Ectodermal cell (in vitro differentiated cells): Measurements from ENCODE around the gene ROBO1.
A peak's percentile ranks its signal among the peaks of the same experiment; 100 is the strongest.
"Not testable (repeated sequence)": the region's sequence is repeated elsewhere in the genome, so short reads cannot be mapped to it uniquely, and the experiment has no call there.

Experiments
- H3K27ac ChIP-seq: 2 replicates; pipeline ENCODE4 v1.7.0; 2013; ENCODE audit warnings: mild to moderate bottlenecking, low read depth, low read length; ENCODE audit not compliant: insufficient read depth, poor library complexity, severe bottlenecking
- H3K27me3 ChIP-seq: 2 replicates; pipeline ENCODE4 v1.7.0; 2013; ENCODE audit warnings: mild to moderate bottlenecking, low read length; ENCODE audit not compliant: insufficient read depth, control insufficient read depth, poor library complexity, severe bottlenecking
- H3K36me3 ChIP-seq: one replicate; pipeline ENCODE4 v1.7.0; 2013; ENCODE audit warnings: low read length; ENCODE audit not compliant: control insufficient read depth, insufficient read depth
- H3K4me1 ChIP-seq: one replicate; pipeline ENCODE4 v1.7.0; 2013; ENCODE audit warnings: low read length; ENCODE audit not compliant: control insufficient read depth, insufficient read depth
- H3K4me3 ChIP-seq: 2 replicates; pipeline ENCODE4 v1.7.0; 2013; ENCODE audit warnings: low read depth, low read length, control low read depth; ENCODE audit not compliant: insufficient read depth
- H3K9me3 ChIP-seq: 2 replicates; pipeline ENCODE4 v1.7.0; 2013; ENCODE audit warnings: mild to moderate bottlenecking, low read length, moderate library complexity; ENCODE audit not compliant: control insufficient read depth
- WGBS, 2 experiments: methylation state at CpG; one replicate each; pipeline ENCODE4 v1.1.7; 2013; ENCODE audit warnings: missing lambda C conversion rate in 2 of 2; 5-methylcytosine and 5-hydroxymethylcytosine counted together

ROBO1 gene

DNA sequence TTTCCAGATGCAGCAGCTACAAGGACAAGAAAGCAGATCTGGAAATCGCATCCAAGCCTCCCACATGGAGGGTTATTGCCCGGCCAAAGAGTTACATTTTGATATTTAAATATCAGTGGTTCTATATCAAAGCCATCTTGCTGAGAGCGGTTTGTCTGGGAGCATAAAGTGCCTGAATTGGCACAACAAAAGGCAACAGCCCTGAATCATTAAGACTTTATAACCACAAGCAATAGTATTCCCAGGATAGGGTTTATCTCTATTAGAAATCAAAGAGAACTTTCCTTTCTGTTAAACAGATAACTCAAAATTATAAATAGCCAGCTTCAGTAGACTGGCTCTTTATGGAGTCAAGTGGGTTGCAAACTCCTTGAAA lies 564.7 kb downstream of the ROBO1 start:
- no peak overlapping the region for H3K27ac ChIP-seq
- no peaks in the 10 kb centered on the region for H3K9me3 ChIP-seq
- H3K4me1 ChIP-seq: peaks cover 8% of the 10 kb centered on the region
- H3K27me3 ChIP-seq: no peaks in the 10 kb centered on the region
- no peak overlapping the region for H3K4me3 ChIP-seq
- H3K36me3 ChIP-seq: no peaks in the 10 kb centered on the region
- 11% methylated on average over 3 of the region's 3 CpGs; no CpG with 5 or more reads in 1 of the 2 experiments for WGBS, 2 experiments

DNA sequence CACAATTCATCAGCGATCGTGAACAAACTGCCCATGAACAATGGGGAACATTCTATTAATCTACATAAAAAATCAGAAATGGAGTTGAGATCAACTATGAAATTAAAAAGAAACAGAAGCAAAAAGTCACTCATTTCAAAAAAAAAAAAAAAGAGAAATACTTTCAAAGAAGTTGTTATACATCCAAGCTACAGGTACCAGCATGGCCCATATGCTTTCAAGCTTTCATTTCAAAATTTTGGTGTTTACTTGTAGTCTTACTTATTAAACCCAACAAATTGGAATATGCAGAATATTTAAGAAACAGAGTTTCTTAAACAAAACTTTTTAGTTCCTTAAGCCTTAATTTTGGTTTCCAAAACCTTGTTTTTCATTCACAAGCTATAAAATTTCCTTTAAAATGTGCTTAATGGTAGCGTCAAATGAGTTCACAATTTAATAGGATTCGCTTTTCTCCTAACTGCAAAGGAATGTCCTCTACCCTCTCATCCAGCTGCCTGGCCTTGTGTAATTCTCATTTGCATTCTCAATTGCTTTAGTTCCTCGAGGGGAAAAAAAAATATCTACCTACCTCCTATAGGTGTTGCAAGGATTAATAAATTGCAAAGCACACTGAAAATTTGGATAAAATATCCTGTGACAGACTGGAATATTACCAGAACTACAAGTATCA lies 565.2 kb downstream of the ROBO1 start:
- no peaks in the 10 kb centered on the region for H3K36me3 ChIP-seq
- 31 to 73% methylated on average over 2 to 3 of the region's 5 CpGs for WGBS, 2 experiments
- H3K9me3 ChIP-seq: no peaks in the 10 kb centered on the region
- no peak overlapping the region for H3K27ac ChIP-seq
- no peaks in the 10 kb centered on the region for H3K27me3 ChIP-seq
- peaks cover 8% of the 10 kb centered on the region for H3K4me1 ChIP-seq
- no peak overlapping the region for H3K4me3 ChIP-seq

DNA sequence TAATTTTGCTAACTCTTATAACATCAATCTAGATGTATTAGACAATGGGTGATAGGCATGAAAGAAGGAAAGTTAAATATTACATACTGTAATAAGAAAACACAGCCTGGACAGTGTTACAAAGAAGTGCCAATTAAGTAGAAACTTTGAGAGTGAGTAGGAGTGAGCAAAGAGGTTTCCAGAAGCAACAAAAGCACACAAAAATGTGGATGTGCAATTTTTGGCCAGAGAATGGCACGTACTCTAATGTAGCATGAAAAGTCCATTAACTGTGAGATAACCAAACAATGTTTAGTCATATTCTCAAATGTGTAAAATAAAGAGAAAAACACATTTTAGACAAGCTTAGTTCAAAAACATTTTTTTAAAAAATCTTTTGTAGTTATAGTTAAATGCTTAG lies 567.3 kb downstream of the ROBO1 start:
- Histone ChIP-seq H3K27ac (no peak overlapping the region), H3K4me1 (peaks cover 8% of the 10 kb centered on the region), H3K27me3 (no peaks in the 10 kb centered on the region), H3K36me3 (no peaks in the 10 kb centered on the region), H3K9me3 (no peaks in the 10 kb centered on the region), H3K4me3 (no peak overlapping the region)
- WGBS, 2 experiments: 100% methylated on average over 1 of the region's 1 CpG

DNA sequence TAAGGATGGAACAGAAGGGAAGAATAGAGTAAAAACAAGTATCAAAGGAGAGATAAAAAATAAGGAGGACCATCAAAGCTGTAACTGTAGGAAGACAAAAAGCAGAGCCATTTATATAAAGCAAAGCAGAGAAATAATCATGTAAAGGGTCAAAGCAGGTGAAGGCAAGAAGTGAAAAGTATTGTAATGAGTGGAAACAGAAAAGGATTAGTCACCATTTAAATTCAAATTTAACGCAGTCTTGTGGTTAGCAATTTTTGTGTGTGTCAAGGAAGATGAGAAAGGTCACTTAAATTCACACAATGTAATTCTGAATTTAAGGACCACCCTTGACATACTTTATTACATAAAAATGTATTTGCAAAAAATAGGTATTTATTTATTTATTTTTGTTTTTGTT lies 567.8 kb downstream of the ROBO1 start:
- no peaks in the 10 kb centered on the region for H3K36me3 ChIP-seq
- peaks cover 8% of the 10 kb centered on the region for H3K4me1 ChIP-seq
- no peaks in the 10 kb centered on the region for H3K27me3 ChIP-seq
- no peak overlapping the region for H3K4me3 ChIP-seq
- WGBS, 2 experiments: 59% methylated on average over 1 of the region's 1 CpG; no CpG with 5 or more reads in 1 of the 2 experiments
- no peak overlapping the region for H3K27ac ChIP-seq
- H3K9me3 ChIP-seq: no peaks in the 10 kb centered on the region

DNA sequence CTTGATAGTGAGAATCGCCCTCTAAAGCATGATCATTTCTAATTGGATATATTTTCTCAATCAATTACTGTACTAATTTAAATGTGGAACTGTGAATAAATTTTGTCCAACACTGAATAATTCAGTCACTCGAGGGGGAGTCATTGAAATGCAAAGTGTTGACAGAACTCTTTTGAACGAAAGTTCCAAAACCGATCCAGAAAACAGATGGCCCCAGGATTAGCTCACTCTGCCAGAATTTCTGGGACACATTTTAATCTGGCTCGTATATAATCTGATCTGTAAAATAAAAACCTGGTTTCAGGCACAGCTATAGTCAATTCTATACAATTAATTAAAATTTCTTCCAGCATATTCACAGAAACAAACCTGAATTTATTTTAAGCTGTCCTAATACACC lies 580.4 kb downstream of the ROBO1 start:
- H3K27ac ChIP-seq: no peak overlapping the region
- H3K4me3 ChIP-seq: no peak overlapping the region
- no peaks in the 10 kb centered on the region for H3K36me3 ChIP-seq
- peaks cover 3% of the 10 kb centered on the region for H3K9me3 ChIP-seq
- no peaks in the 10 kb centered on the region for H3K4me1 ChIP-seq
- WGBS, 2 experiments: 93 to 99% methylated on average over 4 to 5 of the region's 5 CpGs
- no peaks in the 10 kb centered on the region for H3K27me3 ChIP-seq

DNA sequence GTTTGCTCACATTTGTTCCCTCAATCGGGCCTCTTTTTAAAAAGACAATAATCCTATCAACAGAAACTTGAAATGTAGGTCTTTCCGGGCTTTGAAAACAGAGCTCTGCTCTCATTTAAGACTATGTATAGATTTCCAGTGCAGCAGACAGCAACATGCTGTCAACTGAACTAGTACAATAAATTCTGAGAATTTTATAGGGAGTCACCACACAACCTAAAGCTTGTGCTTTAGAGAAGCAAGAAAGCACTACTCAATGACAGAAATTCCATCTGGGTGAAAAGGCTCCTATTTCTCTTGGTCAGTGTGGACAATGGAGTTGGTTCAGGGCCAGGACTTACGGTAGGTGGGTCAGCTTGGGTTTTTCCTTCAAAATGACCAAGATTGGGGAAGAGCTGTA lies 583.5 kb downstream of the ROBO1 start:
- H3K36me3 ChIP-seq: no peaks in the 10 kb centered on the region
- no peaks in the 10 kb centered on the region for H3K9me3 ChIP-seq
- H3K27me3 ChIP-seq: no peaks in the 10 kb centered on the region
- no peak overlapping the region for H3K27ac ChIP-seq
- H3K4me3 ChIP-seq: no peak overlapping the region
- H3K4me1 ChIP-seq: no peaks in the 10 kb centered on the region
- 58 to 61% methylated on average over 3 of the region's 3 CpGs for WGBS, 2 experiments

DNA sequence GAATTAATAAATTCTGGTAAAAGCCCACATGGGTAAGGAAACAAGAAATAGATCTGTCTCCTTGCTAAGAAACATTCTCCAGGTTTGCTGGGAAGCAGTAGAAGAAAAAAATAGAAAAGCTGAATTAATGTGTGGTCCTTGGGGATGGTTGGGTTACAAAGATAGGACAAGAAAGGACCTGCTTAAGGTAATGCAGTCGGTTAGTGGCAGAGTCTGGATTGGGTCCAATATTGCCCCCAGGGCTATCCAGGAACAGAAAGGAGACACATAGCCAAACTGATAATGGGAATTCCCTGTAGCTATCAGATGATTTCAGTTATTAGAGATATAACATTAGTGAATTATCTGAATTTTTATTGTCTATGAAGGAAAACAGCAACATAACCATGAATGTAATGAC lies 584.3 kb downstream of the ROBO1 start:
- Histone ChIP-seq H3K36me3 (no peaks in the 10 kb centered on the region), H3K27ac (no peak overlapping the region), H3K27me3 (no peaks in the 10 kb centered on the region), H3K4me1 (no peaks in the 10 kb centered on the region), H3K9me3 (no peaks in the 10 kb centered on the region), H3K4me3 (no peak overlapping the region)
- 85 to 98% methylated on average over 1 of the region's 1 CpG for WGBS, 2 experiments

DNA sequence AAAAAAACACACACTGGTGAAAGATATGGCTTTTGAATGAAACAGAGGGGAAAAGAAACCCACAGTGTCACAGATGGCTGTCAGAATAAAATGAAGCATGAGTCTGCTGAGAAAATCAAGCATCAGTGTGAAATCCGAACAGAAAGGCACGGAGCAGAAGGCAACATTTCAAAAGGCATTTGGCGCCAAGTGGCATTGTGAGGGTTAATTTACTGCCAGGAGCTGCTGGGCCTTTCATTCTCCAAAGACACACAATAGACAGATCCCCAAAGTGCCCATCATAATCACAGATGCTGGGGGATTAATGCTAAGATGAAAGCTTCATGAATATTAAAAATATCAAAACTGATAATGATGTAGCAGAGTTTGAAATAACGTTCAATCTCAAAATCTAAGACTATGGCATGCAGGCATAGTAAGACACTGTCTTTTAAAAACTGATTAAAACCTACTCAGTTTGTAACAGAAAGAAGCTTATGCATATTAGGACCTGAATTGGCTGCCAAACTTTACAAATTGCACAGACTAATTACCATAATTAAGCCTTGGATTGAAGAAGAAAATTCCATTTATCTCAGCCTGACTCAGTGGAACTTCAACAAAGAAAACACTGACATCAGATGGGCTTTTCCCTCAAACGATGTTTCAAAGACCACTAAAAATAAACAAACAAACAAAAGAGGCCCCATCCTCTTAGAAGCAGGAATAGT lies 589.2 kb downstream of the ROBO1 start:
- Histone ChIP-seq H3K27ac (peak overlapping the region; percentile 33), H3K9me3 (no peaks in the 10 kb centered on the region), H3K27me3 (no peaks in the 10 kb centered on the region), H3K4me3 (no peak overlapping the region), H3K36me3 (no peaks in the 10 kb centered on the region), H3K4me1 (peaks cover 3% of the 10 kb centered on the region)
- WGBS, 2 experiments: 26 to 36% methylated on average over 4 to 5 of the region's 5 CpGs

GRCh38 chr3:79175870-79176269 lies 591.9 kb downstream of the ROBO1 start:
- no peak overlapping the region for H3K4me3 ChIP-seq
- 72 to 80% methylated on average over 1 of the region's 1 CpG for WGBS, 2 experiments
- H3K27me3 ChIP-seq: no peaks in the 10 kb centered on the region
- H3K4me1 ChIP-seq: peaks cover 3% of the 10 kb centered on the region
- no peaks in the 10 kb centered on the region for H3K36me3 ChIP-seq
- no peaks in the 10 kb centered on the region for H3K9me3 ChIP-seq
- no peak overlapping the region for H3K27ac ChIP-seq

- not testable (repeated sequence) for H3K36me3 ChIP-seq, H3K4me1 ChIP-seq, H3K27ac ChIP-seq, H3K4me3 ChIP-seq, H3K9me3 ChIP-seq, H3K27me3 ChIP-seq
- WGBS, 2 experiments: 96 to 97% methylated on average over 21 of the region's 21 CpGs
Observed at GRCh38 chr3:79173259-79173658, 594.5 kb downstream of the ROBO1 start.
